Neuronal stem cell (in vitro differentiated cells): ENCODE measurements around the gene ZCCHC7.

Source experiments
- DNase-seq: peaks from one replicate; pipeline ENCODE4 v3.0.0-alpha.2; 2013; ENCODE audit warnings: low spot score
- H2AFZ ChIP-seq: one replicate; pipeline ENCODE4 v1.6.1; 2013; ENCODE audit warnings: mild to moderate bottlenecking, low read length, inconsistent platforms
- H2AK5ac ChIP-seq: 2 replicates; pipeline ENCODE4 v1.6.1; 2013; ENCODE audit warnings: low read depth, mild to moderate bottlenecking, inconsistent platforms, low read length, moderate library complexity, mixed read lengths
- H2BK120ac ChIP-seq: 2 replicates; pipeline ENCODE4 v1.6.1; 2013; ENCODE audit warnings: low read depth, mild to moderate bottlenecking, inconsistent platforms, low read length, moderate library complexity, mixed read lengths
- H2BK12ac ChIP-seq: one replicate; pipeline ENCODE4 v1.6.1; 2013; ENCODE audit warnings: low read length, inconsistent platforms
- H2BK15ac ChIP-seq: 2 replicates; pipeline ENCODE4 v1.6.1; 2013; ENCODE audit warnings: mild to moderate bottlenecking, low read length, inconsistent platforms, mixed read lengths
- H2BK5ac ChIP-seq: one replicate; pipeline ENCODE4 v1.6.1; 2013; ENCODE audit warnings: inconsistent platforms, mild to moderate bottlenecking, low read length, moderate library complexity
- H3K14ac ChIP-seq: one replicate; pipeline ENCODE4 v1.6.1; 2013; ENCODE audit warnings: low read length, inconsistent platforms
- H3K18ac ChIP-seq: 2 replicates; pipeline ENCODE4 v1.6.1; 2013; ENCODE audit warnings: low read length, inconsistent platforms
- H3K23ac ChIP-seq: 2 replicates; pipeline ENCODE4 v1.6.1; 2013; ENCODE audit warnings: low read depth, mild to moderate bottlenecking, mixed read lengths, low read length, inconsistent platforms; ENCODE audit not compliant: poor library complexity
- H3K27ac ChIP-seq: replicated peaks from 3 replicates; pipeline ENCODE4 v1.5.1; 2013; ENCODE audit warnings: low read length, inconsistent platforms
- H3K27me3 ChIP-seq, 3 experiments: 2 replicates each; pipeline ENCODE4 v1.6.1; 2013; ENCODE audit warnings: low read length in 3 of 3, mild to moderate bottlenecking in 2 of 3, inconsistent platforms in 1 of 3, low read depth in 1 of 3, mixed read lengths in 1 of 3, moderate library complexity in 1 of 3; ENCODE audit not compliant: control insufficient read depth in 3 of 3, insufficient read depth in 3 of 3
- H3K36me3 ChIP-seq, 2 donors: replicated peaks in 1 of 2; 2 replicates each; pipeline ENCODE4 v1.6.1; 2013; ENCODE audit warnings: low read length in 2 of 2; ENCODE audit not compliant: control insufficient read depth in 2 of 2, insufficient read depth in 2 of 2
- H3K4ac ChIP-seq: 2 replicates; pipeline ENCODE4 v1.6.1; 2013; ENCODE audit warnings: inconsistent platforms, mild to moderate bottlenecking, low read length, moderate library complexity
- H3K4me1 ChIP-seq, 2 donors: 1 replicate in 1 of 2; 2 replicates in 1 of 2; pipeline ENCODE4 v1.6.1; 2013; ENCODE audit warnings: low read length in 2 of 2, low read depth in 1 of 2; ENCODE audit not compliant: control insufficient read depth in 2 of 2, insufficient read depth in 1 of 2
- H3K4me2 ChIP-seq: one replicate; pipeline ENCODE4 v1.6.1; 2013; ENCODE audit warnings: mild to moderate bottlenecking, low read length, inconsistent platforms; ENCODE audit not compliant: insufficient read depth, poor library complexity, severe bottlenecking
- H3K4me3 ChIP-seq, 2 donors: 2 replicates each; pipeline ENCODE4 v1.5.1; 2013; ENCODE audit warnings: low read length in 2 of 2, mild to moderate bottlenecking in 2 of 2, inconsistent platforms in 1 of 2, moderate library complexity in 1 of 2
- H3K79me1 ChIP-seq: one replicate; pipeline ENCODE4 v1.6.1; 2013; ENCODE audit warnings: low read depth, mild to moderate bottlenecking, inconsistent platforms, low read length, moderate library complexity
- H3K9ac ChIP-seq: one replicate; pipeline ENCODE4 v1.6.1; 2013; ENCODE audit warnings: mild to moderate bottlenecking, low read depth, low read length, inconsistent platforms; ENCODE audit not compliant: poor library complexity
- H3K9me3 ChIP-seq, 2 donors: replicated peaks in 1 of 2; 2 replicates each; pipeline versions ENCODE3 to v1.6.1; 2013; ENCODE audit warnings: low read length in 2 of 2, mild to moderate bottlenecking in 2 of 2, inconsistent platforms in 1 of 2, low read depth in 1 of 2, mixed read lengths in 1 of 2, moderate library complexity in 1 of 2; ENCODE audit not compliant: control insufficient read depth in 2 of 2, insufficient read depth in 1 of 2
- H4K8ac ChIP-seq: one replicate; pipeline ENCODE4 v1.6.1; 2013; ENCODE audit warnings: low read depth, mild to moderate bottlenecking, inconsistent platforms, low read length, moderate library complexity
- H4K91ac ChIP-seq: one replicate; pipeline ENCODE4 v1.6.1; 2013; ENCODE audit warnings: low read length, low read depth, mild to moderate bottlenecking, inconsistent platforms; ENCODE audit not compliant: poor library complexity
- WGBS, 2 donors: extraction: QIAGEN DNeasy Blood & Tissue Kit; methylation state at CpG; one replicate each; pipeline ENCODE4 v1.1.7; 2013; ENCODE audit warnings: missing lambda C conversion rate in 2 of 2, mixed read lengths in 1 of 2; ENCODE audit not compliant: insufficient read length in 2 of 2, insufficient replicate concordance in 1 of 2; ENCODE audit errors: extremely low coverage in 2 of 2; 5-methylcytosine and 5-hydroxymethylcytosine counted together

The ZCCHC7 gene

DNA sequence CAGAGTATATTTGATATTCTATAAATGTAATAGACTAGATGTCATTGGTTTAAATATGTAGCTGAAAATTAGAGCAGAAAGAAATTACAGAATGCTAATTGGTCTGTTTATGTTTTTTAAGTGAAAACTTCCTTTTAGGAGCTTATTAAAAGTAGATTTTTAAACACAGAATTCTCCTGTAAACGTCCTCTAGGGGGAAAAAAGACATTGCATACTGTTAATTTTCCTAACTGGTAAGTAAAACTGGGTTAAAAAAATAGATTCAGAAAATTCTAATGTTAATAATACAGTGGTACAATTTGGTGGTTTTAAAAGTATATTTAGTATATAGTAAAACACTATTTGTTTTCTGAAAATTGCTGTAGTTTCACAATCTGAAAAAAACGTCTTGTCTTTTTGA is 59.8 kb downstream of the ZCCHC7 start:
- Histone ChIP-seq H3K4me1 (no peaks in the 10 kb centered on the region), H2AFZ (no peak overlapping the region), H3K4me2 (no peak overlapping the region), H3K23ac (no peak overlapping the region), H3K14ac (no peak overlapping the region), H3K9ac (no peak overlapping the region), H2BK120ac (no peak overlapping the region), H2BK15ac (no peak overlapping the region), H3K27me3 (no peaks in the 10 kb centered on the region), H3K27ac (no peak overlapping the region), H3K4ac (no peak overlapping the region), H2AK5ac (no peak overlapping the region), H3K79me1 (no peaks in the 10 kb centered on the region), H4K8ac (no peak overlapping the region), H3K9me3 (peaks cover 2 to 14% of the 10 kb centered on the region in 2 donors), H3K4me3 (no peak overlapping the region), H4K91ac (no peak overlapping the region), H3K36me3 (peaks cover 0 to 23% of the 10 kb centered on the region in 2 donors), H2BK12ac (no peak overlapping the region), H2BK5ac (no peak overlapping the region), H3K18ac (no peak overlapping the region)
- WGBS, 2 donors = no CpG with 5 or more reads among the region's 2 CpGs
- no peak for DNase-seq

DNA sequence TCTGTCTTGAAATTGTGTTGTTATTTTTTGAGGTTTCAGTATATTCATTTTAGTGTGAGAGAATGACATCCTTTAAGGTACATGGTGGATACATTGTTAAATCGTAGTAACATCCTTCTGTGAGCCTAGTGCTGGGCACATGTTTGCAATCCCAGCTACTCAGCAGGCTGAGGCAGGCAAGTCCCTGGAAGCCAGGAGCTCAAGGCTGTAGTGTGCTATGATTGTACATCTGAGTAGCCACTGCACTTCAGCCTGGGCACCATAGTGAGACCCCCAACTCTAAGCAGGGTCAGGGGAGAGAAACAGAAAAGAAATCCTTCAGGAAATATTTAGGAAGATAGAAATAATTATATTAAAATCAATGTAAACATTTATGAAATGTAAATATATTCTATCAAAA is 62.3 kb downstream of the ZCCHC7 start:
- DNase-seq = no peak
- Histone ChIP-seq H3K4ac (no peak overlapping the region), H3K4me1 (no peaks in the 10 kb centered on the region), H3K18ac (no peak overlapping the region), H3K79me1 (no peaks in the 10 kb centered on the region), H4K91ac (no peak overlapping the region), H2AK5ac (no peak overlapping the region), H3K9ac (no peak overlapping the region), H3K9me3 (peaks cover 2 to 30% of the 10 kb centered on the region in 2 donors), H3K4me2 (no peak overlapping the region), H4K8ac (no peak overlapping the region), H2BK12ac (no peak overlapping the region), H2AFZ (no peak overlapping the region), H3K27me3 (peaks cover 0 to 2% (median 0%) of the 10 kb centered on the region in 3 experiments), H2BK15ac (no peak overlapping the region), H3K14ac (no peak overlapping the region), H3K36me3 (peaks cover 0 to 13% of the 10 kb centered on the region in 2 donors), H2BK5ac (no peak overlapping the region), H3K23ac (no peak overlapping the region), H3K27ac (no peak overlapping the region), H2BK120ac (no peak overlapping the region), H3K4me3 (no peak overlapping the region)
- no CpG with 5 or more reads among the region's 1 CpG for WGBS, 2 donors

DNA sequence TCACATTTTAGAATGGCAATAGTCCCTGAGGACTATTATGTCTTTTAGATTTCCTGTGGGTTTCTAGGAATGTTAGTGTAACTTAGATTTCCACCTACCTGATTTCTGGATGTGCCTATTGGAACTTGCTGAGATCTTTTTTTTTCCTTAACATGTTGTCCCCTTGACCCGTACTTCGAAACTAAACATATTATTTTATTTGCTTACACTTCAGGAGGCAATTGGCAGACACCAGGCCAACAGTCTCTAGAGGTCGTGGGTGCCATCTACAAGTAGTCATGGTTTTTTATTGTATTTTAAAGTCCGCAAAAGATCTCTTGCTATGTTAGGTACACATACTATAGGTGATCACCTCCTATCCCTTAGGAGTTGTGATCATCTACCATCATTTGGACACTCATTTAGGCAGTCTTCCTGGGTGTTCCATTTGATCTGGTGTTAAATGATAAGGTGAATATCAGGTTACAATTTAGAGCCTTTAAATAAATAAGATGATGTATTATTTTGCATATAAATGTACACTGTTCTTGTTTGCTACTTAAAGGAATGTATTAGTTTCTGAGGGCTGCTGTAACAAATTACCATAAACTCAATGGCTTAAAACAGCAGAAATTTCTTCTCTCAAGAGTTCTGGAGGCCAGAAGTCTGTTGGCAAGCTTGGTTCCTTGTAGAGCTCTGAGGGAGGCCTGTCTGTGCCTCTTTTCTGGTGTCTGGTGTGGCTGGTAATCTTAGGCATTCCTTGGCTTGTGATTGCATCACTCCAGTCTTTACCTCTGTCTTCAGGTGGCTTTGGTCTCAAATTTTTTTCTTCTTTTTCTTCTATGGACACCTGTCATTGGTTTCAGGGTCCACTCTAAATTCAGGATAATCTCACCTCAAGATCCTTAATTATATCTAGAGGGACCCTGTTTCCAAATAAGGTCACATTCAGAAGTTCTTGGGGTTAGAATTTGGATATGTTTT is 64.8 kb downstream of the ZCCHC7 start:
- H2BK5ac ChIP-seq = no peak overlapping the region
- H3K27ac ChIP-seq = no peak overlapping the region
- no peak overlapping the region for H3K23ac ChIP-seq
- no peak overlapping the region for H3K9ac ChIP-seq
- H3K4me1 ChIP-seq = no peaks in the 10 kb centered on the region
- no peak overlapping the region for H2AFZ ChIP-seq
- peaks cover 2 to 35% of the 10 kb centered on the region in 2 donors for H3K9me3 ChIP-seq
- H3K79me1 ChIP-seq = no peaks in the 10 kb centered on the region
- H3K4ac ChIP-seq = no peak overlapping the region
- no peak overlapping the region for H3K4me3 ChIP-seq
- H3K4me2 ChIP-seq = no peak overlapping the region
- no peak overlapping the region for H3K18ac ChIP-seq
- no peak overlapping the region for H2AK5ac ChIP-seq
- WGBS, 2 donors = no CpG with 5 or more reads among the region's 4 CpGs
- H2BK120ac ChIP-seq = no peak overlapping the region
- no peak overlapping the region for H2BK15ac ChIP-seq
- DNase-seq = no peak
- no peak overlapping the region for H2BK12ac ChIP-seq
- H3K36me3 ChIP-seq = peaks cover 0 to 27% of the 10 kb centered on the region in 2 donors
- no peak overlapping the region for H3K14ac ChIP-seq
- H3K27me3 ChIP-seq = peaks cover 0 to 2% (median 0%) of the 10 kb centered on the region in 3 experiments
- no peak overlapping the region for H4K91ac ChIP-seq
- H4K8ac ChIP-seq = no peak overlapping the region

DNA sequence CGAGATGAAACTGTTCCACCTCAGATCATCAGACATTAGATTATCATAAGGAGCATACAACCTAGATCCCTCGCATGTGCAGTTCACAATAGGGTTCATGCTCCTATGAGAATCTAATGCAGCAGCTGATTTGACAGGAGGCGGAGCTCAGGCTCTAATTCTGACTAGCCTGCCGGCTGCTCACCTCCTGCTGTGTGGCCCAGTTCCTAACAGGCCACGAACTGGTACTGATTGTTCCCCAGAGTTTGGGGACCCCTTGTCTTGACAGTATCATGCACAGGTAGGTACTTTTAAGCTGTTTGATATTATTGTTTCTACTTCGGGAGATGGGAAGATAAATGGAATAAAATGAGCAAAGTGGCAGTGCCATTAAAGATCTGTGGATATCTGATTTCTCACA is 66.9 kb downstream of the ZCCHC7 start:
- H3K9me3 ChIP-seq = peaks cover 0 to 27% of the 10 kb centered on the region in 2 donors
- H3K14ac ChIP-seq = no peak overlapping the region
- no peak overlapping the region for H2AFZ ChIP-seq
- no peak overlapping the region for H2AK5ac ChIP-seq
- no peaks in the 10 kb centered on the region for H3K79me1 ChIP-seq
- peaks cover 0 to 2% (median 0%) of the 10 kb centered on the region in 3 experiments for H3K27me3 ChIP-seq
- H3K18ac ChIP-seq = no peak overlapping the region
- H2BK5ac ChIP-seq = no peak overlapping the region
- H4K91ac ChIP-seq = no peak overlapping the region
- H3K27ac ChIP-seq = no peak overlapping the region
- no peaks in the 10 kb centered on the region for H3K4me1 ChIP-seq
- DNase-seq = no peak
- H3K36me3 ChIP-seq = peaks cover 0 to 26% of the 10 kb centered on the region in 2 donors
- no peak overlapping the region for H3K4me2 ChIP-seq
- no peak overlapping the region for H4K8ac ChIP-seq
- no peak overlapping the region for H2BK15ac ChIP-seq
- no peak overlapping the region for H3K4ac ChIP-seq
- H3K4me3 ChIP-seq = no peak overlapping the region
- H3K9ac ChIP-seq = no peak overlapping the region
- WGBS, 2 donors = no CpG with 5 or more reads among the region's 6 CpGs
- H3K23ac ChIP-seq = no peak overlapping the region
- H2BK120ac ChIP-seq = no peak overlapping the region
- H2BK12ac ChIP-seq = no peak overlapping the region
